MCF 10A (cell line): ENCODE results near the gene CASP10. TPM values are rescaled to one million over a fixed set of nuclear protein-coding genes. Genes with fewer than 3 reads are reported as not detected.

ENCODE experiments used
- BruUV-seq: library from RNA; stranded (reverse); fragments of 400-500 nt; replicated peaks from 2 replicates; lab custom pipeline; 2021; lab: Mats Ljungman, UMichigan
- CTCF ChIA-PET: fragments of 300-600 bp; sonication (Branson Sonifier 250); formaldehyde crosslinking; extraction: SDS; loops from one replicate; lab custom pipeline; 2021; ENCODE audit warnings: antibody characterized with exemption, inconsistent platforms; lab: Yijun Ruan, JAX
- POLR2A ChIA-PET: fragments of 300-600, 350-650 bp; sonication (Branson Sonifier 250); formaldehyde crosslinking; extraction: SDS; loops from one replicate; lab custom pipeline; 2020; ENCODE audit warnings: antibody characterized with exemption, inconsistent platforms; lab: Yijun Ruan, JAX
- DNase-seq: peaks from one replicate; pipeline ENCODE4 v3.0.0-alpha.2; 2018; ENCODE audit not compliant: unreplicated experiment
- H3K27ac Mint-ChIP-seq: one replicate; pipeline ENCODE4 v1.8.0; 2022; ENCODE audit warnings: mild to moderate bottlenecking, low read depth, mixed read lengths; ENCODE audit not compliant: unreplicated experiment
- H3K27me3 Mint-ChIP-seq: one replicate; pipeline ENCODE4 v1.8.0; 2022; ENCODE audit warnings: mixed read lengths; ENCODE audit not compliant: insufficient read depth, unreplicated experiment
- H3K36me3 Mint-ChIP-seq: one replicate; pipeline ENCODE4 v1.8.0; 2022; ENCODE audit warnings: mild to moderate bottlenecking, moderate library complexity, mixed read lengths; ENCODE audit not compliant: insufficient read depth, unreplicated experiment
- H3K4me1 Mint-ChIP-seq: one replicate; pipeline ENCODE4 v1.8.0; 2022; ENCODE audit warnings: mixed read lengths; ENCODE audit not compliant: insufficient read depth, unreplicated experiment
- H3K4me3 Mint-ChIP-seq: one replicate; pipeline ENCODE4 v1.8.0; 2022; ENCODE audit warnings: mild to moderate bottlenecking, moderate library complexity, mixed read lengths; ENCODE audit not compliant: unreplicated experiment
- H3K9me3 Mint-ChIP-seq: one replicate; pipeline ENCODE4 v1.8.0; 2022; ENCODE audit warnings: mixed read lengths; ENCODE audit not compliant: unreplicated experiment
- CTCF ChIP-seq: fragments of 200-600 bp; IDR thresholded peaks from one replicate; pipeline ENCODE4 v1.8.0; 2022; ENCODE audit warnings: antibody characterized with exemption, mild to moderate bottlenecking; ENCODE audit not compliant: unreplicated experiment
- intact Hi-C: fragments of 100-400 bp; cut with micrococcal nuclease; formaldehyde crosslinking; loops from 2 replicates; pipeline ENCODE4 v1.14.1; 2022
- total RNA-seq: library from RNA; stranded (reverse); gene quantifications from 2 replicates; pipeline ENCODE4 v1.2.3, GENCODE V29; 2022

CASP10 gene
- total RNA-seq, 1 experiment from 2014 or later: 0.19 TPM

- Mint-ChIP-seq H3K27me3 (no peaks in the 10 kb centered on the region), H3K4me1 (peaks cover 5% of the 10 kb centered on the region), H3K9me3 (no peaks in the 10 kb centered on the region), H3K36me3 (no peaks in the 10 kb centered on the region), H3K4me3 (no peak overlapping the region), H3K27ac (no peak overlapping the region)
- POLR2A ChIA-PET: interaction anchor here (0.7 to 2.0 kb wide), 3 partner anchors 26 to 406 kb away, joined by 3 to 10 read pairs (median 4); no protein-coding TSS in a partner anchor
- TF ChIP-seq CTCF: no peak
- DNase-seq: no peak
- BruUV-seq: no TSS peak
- intact Hi-C loops: no loop called here
- CTCF ChIA-PET: interaction anchor here (0.7 to 1.0 kb wide), 3 partner anchors 13 to 866 kb away, joined by 3 to 4 read pairs (median 3); no protein-coding TSS in a partner anchor
Observed at GRCh38 chr2:201194097-201194496, 11.2 kb downstream of the CASP10 start.

- CTCF ChIA-PET: interaction anchor here (0.7 kb wide), 1 partner anchor 18 kb away, joined by 3 read pairs; no protein-coding TSS in a partner anchor
- Mint-ChIP-seq H3K9me3 (no peaks in the 10 kb centered on the region), H3K27me3 (no peaks in the 10 kb centered on the region), H3K4me3 (no peak overlapping the region), H3K4me1 (peaks cover 5% of the 10 kb centered on the region), H3K27ac (no peak overlapping the region), H3K36me3 (no peaks in the 10 kb centered on the region)
- no TSS peak for BruUV-seq
- DNase-seq: no peak
- POLR2A ChIA-PET: no interaction called here
- intact Hi-C loops: no loop called here
- no peak for TF ChIP-seq CTCF
Observed at GRCh38 chr2:201195331-201195730, 12.4 kb downstream of the CASP10 start.

- no peak overlapping the region for H3K27ac Mint-ChIP-seq
- CTCF ChIA-PET: interaction anchor here (0.7 to 1.2 kb wide), 3 partner anchors 10 to 291 kb away, joined by 3 to 5 read pairs (median 3); no protein-coding TSS in a partner anchor
- no peaks in the 10 kb centered on the region for H3K27me3 Mint-ChIP-seq
- no peak for DNase-seq
- intact Hi-C loops: no loop called here
- POLR2A ChIA-PET: interaction anchor here (0.9 kb wide), 1 partner anchor 25 kb away, joined by 3 read pairs; no protein-coding TSS in a partner anchor
- BruUV-seq: no TSS peak
- no peaks in the 10 kb centered on the region for H3K9me3 Mint-ChIP-seq
- no peak overlapping the region for H3K4me3 Mint-ChIP-seq
- no peaks in the 10 kb centered on the region for H3K36me3 Mint-ChIP-seq
- peaks cover 5% of the 10 kb centered on the region for H3K4me1 Mint-ChIP-seq
- TF ChIP-seq CTCF: no peak
Observed at GRCh38 chr2:201196003-201196402, 13.1 kb downstream of the CASP10 start.

GRCh38 chr2:201196803-201197202 is 13.9 kb downstream of the CASP10 start:
- H3K4me1 Mint-ChIP-seq: no peaks in the 10 kb centered on the region
- no peak for TF ChIP-seq CTCF
- ChIA-PET POLR2A (interaction anchor here (0.6 kb wide), 1 partner anchor 34 kb away, joined by 3 read pairs; no protein-coding TSS in a partner anchor), CTCF (interaction anchor here (1.1 to 1.2 kb wide), 2 partner anchors 11 to 291 kb away, joined by 3 to 5 read pairs; no protein-coding TSS in a partner anchor)
- BruUV-seq: no TSS peak
- no peaks in the 10 kb centered on the region for H3K27me3 Mint-ChIP-seq
- DNase-seq: no peak
- no peak overlapping the region for H3K4me3 Mint-ChIP-seq
- H3K27ac Mint-ChIP-seq: no peak overlapping the region
- no peaks in the 10 kb centered on the region for H3K9me3 Mint-ChIP-seq
- no peaks in the 10 kb centered on the region for H3K36me3 Mint-ChIP-seq
- intact Hi-C loops: no loop called here
